NCI-H1417 (cell line): ENCODE measurements around the gene DRGX.
A peak's percentile ranks its signal among the peaks of the same experiment; 100 is the strongest.

Experiments used
- DNase-seq, 3 experiments: peaks; one replicate each; lab custom pipeline; 2025; lab: John Stamatoyannopoulos, UW

Gene DRGX

DNA sequence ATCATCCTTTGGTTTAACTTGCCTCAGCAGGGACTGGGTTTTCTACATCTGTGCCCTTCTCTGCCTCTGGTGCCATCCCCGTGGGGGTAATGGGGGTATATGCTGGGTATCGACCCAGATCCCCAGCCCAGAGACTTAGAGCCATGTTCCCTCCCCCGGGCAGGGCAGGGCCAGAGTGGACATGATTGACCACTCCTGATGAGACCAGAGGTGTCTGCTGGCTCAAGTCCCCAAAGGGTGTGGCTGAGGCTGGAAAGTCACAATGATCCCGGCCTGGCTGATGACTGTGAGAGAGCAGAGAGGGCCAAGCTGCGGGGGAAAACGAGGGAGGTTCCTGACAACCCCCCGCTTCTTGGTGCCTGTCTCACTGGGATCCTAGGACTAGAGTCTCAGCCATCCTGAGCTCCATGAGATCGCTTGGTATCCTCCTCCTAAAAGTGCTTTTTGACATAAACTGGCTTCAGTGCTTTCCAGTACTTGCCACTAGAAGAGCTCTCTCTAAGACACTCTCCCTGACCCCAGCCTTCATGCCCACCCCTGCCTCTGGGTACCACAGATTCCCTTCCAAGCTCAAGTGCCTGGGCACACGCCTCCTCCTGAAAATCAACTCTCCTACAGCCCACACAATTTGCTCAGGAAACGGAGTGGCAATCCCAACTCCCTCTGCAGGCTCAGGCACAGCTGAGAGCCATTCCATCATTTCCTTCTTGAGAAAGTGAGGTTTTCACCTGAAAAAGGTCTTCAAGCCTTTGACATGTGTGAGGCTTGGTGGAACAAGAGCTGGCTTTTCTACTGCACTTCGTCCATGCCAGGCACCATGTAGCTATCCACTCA is 33.9 kb downstream of the DRGX start:
- DNase-seq = no peak

DNA sequence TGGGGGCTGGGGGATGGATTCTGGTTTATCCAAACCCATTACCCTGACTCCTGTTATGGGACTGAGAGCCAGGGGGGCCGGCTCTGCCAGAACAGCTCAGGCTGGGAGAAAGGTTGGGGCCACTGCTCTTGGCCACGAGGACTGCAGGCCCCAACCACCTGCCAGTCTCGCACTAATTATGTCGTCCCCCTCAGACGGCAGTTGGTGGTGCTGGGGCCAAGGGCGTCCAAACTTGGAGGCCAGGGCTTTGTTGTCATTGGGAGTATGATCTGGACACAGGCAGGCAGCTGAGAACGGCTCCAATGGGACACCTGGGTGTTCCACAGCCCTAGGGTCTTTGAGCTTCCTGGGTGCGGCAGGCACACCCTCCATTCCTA is 34.7 kb downstream of the DRGX start:
- DNase-seq = no peak

GRCh38 chr10:49360271-49361177 is 35.4 kb downstream of the DRGX start:
- peak in 1 of 3 experiments; percentile 7 for DNase-seq

GRCh38 chr10:49359349-49360270 is 36.3 kb downstream of the DRGX start:
- peak in 2 of 3 experiments; percentile 19 to 62 for DNase-seq

DNA sequence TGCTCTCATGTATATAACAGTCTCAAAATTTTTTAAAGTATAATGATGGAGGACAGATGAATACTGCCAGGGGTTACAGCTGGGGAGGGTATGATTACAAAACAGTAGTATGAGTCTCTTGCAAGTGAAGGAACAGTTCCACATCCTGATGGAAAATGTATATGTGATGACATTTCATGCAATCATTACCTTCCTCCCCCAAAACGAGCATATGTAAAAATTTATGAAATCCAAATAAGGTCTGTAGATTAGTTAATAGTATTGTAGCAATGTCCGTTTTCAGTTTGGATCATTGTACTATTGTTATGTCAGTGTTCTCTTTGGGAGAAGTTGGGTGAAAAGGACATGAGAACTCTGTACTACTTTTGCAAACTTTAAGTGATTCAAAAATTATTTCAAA is 38.0 kb downstream of the DRGX start:
- DNase-seq = no peak

DNA sequence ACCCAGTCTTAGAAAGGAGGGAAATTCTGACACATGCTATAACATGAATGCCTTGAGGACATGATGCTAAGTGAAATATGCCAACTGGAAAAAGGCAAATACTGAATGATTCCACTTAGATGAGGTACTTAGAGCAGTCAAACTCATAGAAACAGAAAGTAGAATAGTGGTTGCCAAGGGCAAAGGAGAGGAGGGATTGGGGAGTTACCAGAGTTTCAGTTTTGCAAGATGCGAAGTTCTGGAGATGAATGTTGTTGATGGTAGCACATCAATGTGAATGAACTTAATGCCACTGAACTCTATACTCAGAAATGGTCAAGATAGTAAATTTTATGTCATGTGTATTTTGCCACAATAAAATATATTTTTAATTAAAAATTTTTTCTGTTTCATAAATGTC is 38.9 kb downstream of the DRGX start:
- no peak for DNase-seq

- no peak for DNase-seq
These were observed 39.7 kb downstream of the DRGX start for GRCh38 chr10:49356181-49356580.

DNA sequence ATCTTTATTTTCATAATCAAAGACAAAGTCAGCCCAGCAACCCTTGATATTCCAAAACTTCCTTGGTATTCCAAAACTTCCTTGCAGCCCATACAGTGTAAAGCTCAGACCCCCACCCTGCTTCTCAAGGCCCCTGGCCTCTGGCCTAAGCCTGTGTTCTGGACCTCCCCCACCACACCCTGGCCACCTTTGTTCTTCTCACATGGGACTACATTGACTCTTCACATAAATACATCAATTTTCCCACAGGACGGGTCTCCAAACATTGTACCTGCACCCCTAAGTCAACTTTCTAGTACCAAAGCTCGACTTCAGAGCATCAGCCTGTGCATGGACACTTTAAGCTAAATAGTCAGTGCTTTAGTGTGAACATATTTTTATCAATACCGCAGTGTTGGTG is 40.7 kb downstream of the DRGX start:
- DNase-seq = no peak

DNA sequence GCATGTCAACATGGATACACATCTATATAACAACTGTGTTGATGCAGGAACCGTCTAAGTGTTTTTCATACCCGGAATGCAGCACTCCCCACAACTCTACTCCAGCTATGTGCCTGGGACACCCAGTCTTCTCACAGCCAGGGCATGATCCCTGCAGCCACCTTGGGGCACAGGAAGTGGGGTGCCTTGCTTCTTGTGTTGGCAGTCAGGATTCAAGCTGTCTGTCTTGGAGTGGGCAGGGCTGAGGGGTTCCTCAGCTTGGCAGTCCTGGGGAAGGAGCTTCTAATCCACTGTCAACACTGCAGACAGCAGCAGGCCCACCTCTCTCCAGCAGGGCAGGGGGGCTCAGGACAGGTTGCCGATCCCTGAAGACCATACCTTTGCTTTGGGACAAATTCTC is 41.3 kb downstream of the DRGX start:
- no peak for DNase-seq

- no peak for DNase-seq
These were observed 41.9 kb downstream of the DRGX start for GRCh38 chr10:49353895-49354566.

- no peak for DNase-seq
These were observed 42.6 kb downstream of the DRGX start for GRCh38 chr10:49353026-49353894.

DNA sequence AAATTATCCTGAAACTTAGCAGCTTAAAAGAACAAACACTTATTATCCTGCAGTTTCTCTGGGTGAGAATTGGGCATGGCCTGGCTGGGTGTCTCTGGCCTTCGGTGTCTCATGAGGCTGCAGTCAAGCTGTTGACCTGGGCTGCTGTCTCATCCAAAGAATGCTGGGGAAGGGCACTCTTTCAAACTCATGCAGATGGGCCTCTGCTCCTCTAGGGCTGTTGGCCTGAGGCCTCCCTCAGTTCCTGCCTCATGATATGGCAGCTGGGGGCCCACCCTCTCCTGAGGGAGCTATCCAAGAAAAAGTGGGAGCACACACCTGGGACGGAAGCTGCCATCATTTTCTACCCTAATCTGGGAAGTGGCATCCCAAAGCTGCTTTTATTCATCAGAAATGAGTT is 43.6 kb downstream of the DRGX start:
- DNase-seq = no peak

GRCh38 chr10:49351669-49352068 is 44.2 kb downstream of the DRGX start:
- peak in 2 of 3 experiments; percentile 9 to 71 for DNase-seq

GRCh38 chr10:49350846-49351532 is 44.9 kb downstream of the DRGX start:
- no peak for DNase-seq

DNA sequence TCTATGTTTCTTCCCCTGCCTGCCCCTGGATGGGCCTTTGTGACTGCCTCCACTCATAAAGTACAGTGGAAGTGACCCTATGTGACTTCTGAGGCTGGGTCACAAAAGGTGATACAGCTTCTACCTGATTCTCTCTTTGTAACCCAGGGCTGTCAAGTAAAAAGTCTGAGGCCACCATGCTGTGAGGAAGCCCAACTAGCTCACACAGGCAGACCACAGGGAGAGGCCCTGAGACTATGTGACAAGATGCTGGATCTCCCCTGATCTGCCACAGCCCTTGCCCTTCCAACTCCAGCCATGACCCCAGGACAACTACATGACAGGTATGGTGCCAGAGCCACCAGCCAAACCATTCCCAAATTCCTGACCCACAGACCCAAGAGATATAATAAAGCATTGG is 45.8 kb downstream of the DRGX start:
- no peak for DNase-seq

GRCh38 chr10:49349390-49349789 is 46.5 kb downstream of the DRGX start:
- no peak for DNase-seq

GRCh38 chr10:49348593-49348992 is 47.3 kb downstream of the DRGX start:
- no peak for DNase-seq

- DNase-seq = no peak
These were observed 48.1 kb downstream of the DRGX start for GRCh38 chr10:49347827-49348226.

DNA sequence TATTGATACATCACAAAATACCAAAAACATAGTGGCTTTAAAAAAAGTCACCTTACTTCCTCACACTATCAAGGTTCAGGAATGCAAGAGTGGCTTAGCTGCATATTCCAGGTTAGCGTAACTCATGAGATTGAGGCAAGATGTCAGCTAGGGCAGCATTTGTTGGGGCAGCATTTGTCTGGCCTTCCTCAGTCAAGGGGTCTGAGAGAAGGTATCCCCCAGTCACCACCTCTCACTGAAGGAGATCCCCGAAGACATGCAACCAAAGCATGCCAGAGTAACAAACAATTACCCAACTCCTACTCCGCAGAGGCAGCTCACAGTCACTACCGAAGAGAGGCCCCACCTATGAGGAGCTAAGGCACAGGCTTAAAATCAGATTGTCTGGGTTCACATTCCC is 48.5 kb downstream of the DRGX start:
- DNase-seq = no peak

GRCh38 chr10:49344840-49345239 is 51.0 kb downstream of the DRGX start:
- no peak for DNase-seq
